Measurements from ENCODE around the gene HTR2C. TPM values are rescaled to one million over a fixed set of nuclear protein-coding genes. Genes with fewer than 3 reads are reported as not detected.
A peak's percentile ranks its signal among the peaks of the same experiment; 100 is the strongest.
"Not testable (repeated sequence)": the region's sequence is repeated elsewhere in the genome, so short reads cannot be mapped to it uniquely, and the experiment has no call there.

The HTR2C gene
- total and polyA plus RNA-seq, 4 experiments from 2014 or later: not detected

DNA sequence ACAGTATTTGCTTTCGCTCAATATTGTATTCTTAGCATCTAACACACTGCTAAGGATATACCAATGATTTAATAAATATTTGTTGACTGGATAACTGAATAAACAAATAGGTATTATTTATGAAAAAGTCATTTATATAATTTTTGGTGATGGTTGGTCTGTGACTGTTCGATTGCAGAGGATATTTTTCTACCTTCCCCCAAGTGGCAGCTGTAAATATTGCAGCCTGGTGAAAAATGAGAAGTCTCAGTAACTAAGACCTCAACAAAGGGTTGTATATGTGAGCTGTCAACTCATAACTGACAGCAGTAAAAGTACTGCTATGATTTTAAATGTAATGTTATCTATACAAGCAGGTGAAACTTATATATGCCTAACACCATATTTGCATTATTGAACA lies 36.0 kb downstream of the HTR2C start:
- Histone ChIP-seq H3K4me3 (ENCODE audit: low read length in 2 of 2) (no peak overlapping the region), H3K9me3 (ENCODE audit: control insufficient read depth in 1 of 2, low read length in 2 of 2) (no peaks in the 10 kb centered on the region), H3K27ac (ENCODE audit: low read depth, low read length) (no peak overlapping the region), H3K4me1 (ENCODE audit: insufficient read depth, low read length) (no peaks in the 10 kb centered on the region), H3K36me3 (ENCODE audit: insufficient read depth, low read length) (no peaks in the 10 kb centered on the region), H3K27me3 (ENCODE audit: insufficient read depth, low read length) (no peaks in the 10 kb centered on the region)
- Mint-ChIP-seq H3K36me3 (no peaks in the 10 kb centered on the region), H3K27me3 (no peaks in the 10 kb centered on the region), H3K9me3 (peaks cover 0 to 2% (median 0%) of the 10 kb centered on the region in 8 donors), H3K4me3 (no peak overlapping the region), H3K4me1 (no peaks in the 10 kb centered on the region), H3K27ac (no peak overlapping the region)
- intact Hi-C loops (cut with micrococcal nuclease): no loop called here
- DNase-seq: no peak
- POLR2A ChIA-PET (ENCODE audit: partially characterized antibody): no interaction called here
- CTCF ChIA-PET (ENCODE audit: partially characterized antibody): no interaction called here

DNA sequence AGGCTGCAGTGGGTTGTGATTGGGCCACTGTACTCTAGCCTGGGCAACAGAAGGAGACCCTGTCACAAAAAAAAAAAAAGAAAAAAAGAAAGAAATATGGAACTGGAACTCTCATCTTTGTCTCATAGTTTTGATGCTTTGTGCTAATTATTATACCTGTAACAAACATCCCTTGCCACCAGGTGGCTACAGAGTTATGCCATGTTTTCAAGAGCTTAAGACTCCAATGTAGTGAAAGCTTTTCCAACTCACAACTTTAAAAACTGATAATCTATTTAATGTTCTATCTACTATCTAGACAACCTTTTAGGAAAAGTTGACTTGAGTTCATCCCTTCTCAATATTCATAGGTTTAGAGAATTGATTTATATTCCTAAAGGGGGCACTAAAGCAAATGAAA lies 42.4 kb downstream of the HTR2C start:
- Mint-ChIP-seq H3K27me3 (no peaks in the 10 kb centered on the region), H3K9me3 (peaks cover 0 to 2% (median 0%) of the 10 kb centered on the region in 8 donors), H3K4me1 (no peaks in the 10 kb centered on the region), H3K27ac (no peak overlapping the region), H3K4me3 (no peak overlapping the region), H3K36me3 (no peaks in the 10 kb centered on the region)
- Histone ChIP-seq H3K4me3 (ENCODE audit: low read length in 2 of 2) (no peak overlapping the region), H3K27me3 (ENCODE audit: insufficient read depth, low read length) (no peaks in the 10 kb centered on the region), H3K27ac (ENCODE audit: low read depth, low read length) (no peak overlapping the region), H3K36me3 (ENCODE audit: insufficient read depth, low read length) (no peaks in the 10 kb centered on the region), H3K9me3 (ENCODE audit: control insufficient read depth in 1 of 2, low read length in 2 of 2) (no peaks in the 10 kb centered on the region), H3K4me1 (ENCODE audit: insufficient read depth, low read length) (no peaks in the 10 kb centered on the region)
- intact Hi-C loops (cut with micrococcal nuclease): no loop called here
- ChIA-PET CTCF (ENCODE audit: partially characterized antibody) (no interaction called here), POLR2A (ENCODE audit: partially characterized antibody) (no interaction called here)
- no peak for DNase-seq

DNA sequence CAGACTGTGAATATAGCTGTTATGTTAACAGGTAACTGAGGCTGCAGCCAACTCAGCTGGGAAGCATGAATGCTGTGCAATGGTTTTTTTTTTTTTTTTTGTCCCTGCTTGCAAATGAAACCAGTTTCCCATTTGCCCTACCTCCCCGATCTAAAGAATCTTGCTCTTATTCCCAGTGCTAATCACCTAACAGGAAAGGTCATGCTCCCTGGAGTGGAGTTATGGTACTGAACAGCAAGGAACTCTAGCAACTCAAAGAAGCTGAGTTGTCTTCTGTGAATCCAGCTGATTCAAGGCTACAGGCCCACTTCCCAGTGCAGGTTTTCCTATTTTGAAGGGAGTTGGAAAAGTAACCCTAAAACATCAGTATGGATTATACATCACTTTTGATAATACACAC lies 52.1 kb downstream of the HTR2C start:
- Histone ChIP-seq H3K36me3 (ENCODE audit: insufficient read depth, low read length) (no peaks in the 10 kb centered on the region), H3K27ac (ENCODE audit: low read depth, low read length) (no peak overlapping the region), H3K4me3 (ENCODE audit: low read length in 2 of 2) (no peak overlapping the region), H3K27me3 (ENCODE audit: insufficient read depth, low read length) (no peaks in the 10 kb centered on the region), H3K4me1 (ENCODE audit: insufficient read depth, low read length) (no peaks in the 10 kb centered on the region), H3K9me3 (ENCODE audit: control insufficient read depth in 1 of 2, low read length in 2 of 2) (no peaks in the 10 kb centered on the region)
- H3K27me3 Mint-ChIP-seq: no peaks in the 10 kb centered on the region
- no peak overlapping the region for H3K4me3 Mint-ChIP-seq
- no peaks in the 10 kb centered on the region for H3K36me3 Mint-ChIP-seq
- CTCF ChIA-PET (ENCODE audit: partially characterized antibody): no interaction called here
- H3K9me3 Mint-ChIP-seq: no peaks in the 10 kb centered on the region
- H3K27ac Mint-ChIP-seq: no peak overlapping the region
- intact Hi-C loops (cut with micrococcal nuclease): no loop called here
- no peaks in the 10 kb centered on the region for H3K4me1 Mint-ChIP-seq
- POLR2A ChIA-PET (ENCODE audit: partially characterized antibody): no interaction called here
- DNase-seq: no peak

DNA sequence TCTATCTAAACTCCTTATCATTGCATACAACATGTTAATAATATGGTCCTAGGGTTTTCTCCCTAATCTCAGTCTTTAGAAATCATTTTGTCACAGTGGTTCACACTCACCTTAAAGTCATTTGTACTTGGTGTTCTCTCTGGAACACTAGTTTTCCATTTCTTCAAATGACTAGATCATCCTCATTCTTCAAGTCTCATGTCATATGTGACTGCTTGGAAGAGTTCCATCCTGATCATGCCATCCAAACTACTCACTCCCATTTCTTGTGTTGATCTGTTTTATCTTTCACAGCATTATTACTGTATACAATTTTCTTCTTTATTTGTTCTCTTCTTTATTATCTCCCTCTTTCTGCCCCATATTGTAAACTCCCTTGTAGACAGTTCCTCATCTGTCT lies 66.5 kb downstream of the HTR2C start:
- ChIA-PET POLR2A (ENCODE audit: partially characterized antibody) (no interaction called here), CTCF (ENCODE audit: partially characterized antibody) (no interaction called here)
- Mint-ChIP-seq H3K4me3 (peak overlapping the region in 1 of 8 donors; percentile 49), H3K27me3 (no peaks in the 10 kb centered on the region), H3K27ac (no peak overlapping the region), H3K36me3 (no peaks in the 10 kb centered on the region), H3K9me3 (peaks cover 0 to 2% (median 0%) of the 10 kb centered on the region in 8 donors), H3K4me1 (no peaks in the 10 kb centered on the region)
- Histone ChIP-seq H3K4me1 (ENCODE audit: insufficient read depth, low read length) (no peaks in the 10 kb centered on the region), H3K27me3 (ENCODE audit: insufficient read depth, low read length) (no peaks in the 10 kb centered on the region), H3K4me3 (ENCODE audit: low read length in 2 of 2) (no peak overlapping the region), H3K36me3 (ENCODE audit: insufficient read depth, low read length) (no peaks in the 10 kb centered on the region), H3K27ac (ENCODE audit: low read depth, low read length) (no peak overlapping the region), H3K9me3 (ENCODE audit: control insufficient read depth in 1 of 2, low read length in 2 of 2) (no peaks in the 10 kb centered on the region)
- intact Hi-C loops (cut with micrococcal nuclease): no loop called here
- no peak for DNase-seq

DNA sequence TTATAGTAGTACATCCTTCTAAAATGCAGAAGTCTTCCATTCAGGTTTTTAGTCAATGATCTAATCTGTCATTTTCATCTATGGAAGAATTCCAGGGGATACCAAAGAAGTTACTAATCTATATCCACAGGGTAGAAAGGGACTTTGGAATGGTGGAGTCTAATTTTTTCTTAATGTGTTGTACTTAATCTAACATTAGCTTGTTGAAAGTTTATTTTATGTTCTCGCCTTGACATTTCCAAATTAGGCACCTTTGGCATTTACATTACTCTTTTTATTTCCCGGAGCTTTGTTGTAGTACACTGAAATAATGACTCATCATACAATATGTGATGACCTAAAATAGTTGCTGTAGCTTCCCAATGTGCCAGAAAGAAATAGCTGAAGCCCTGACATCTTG lies 91.5 kb downstream of the HTR2C start:
- Histone ChIP-seq H3K36me3 (ENCODE audit: insufficient read depth, low read length) (no peaks in the 10 kb centered on the region), H3K9me3 (ENCODE audit: control insufficient read depth in 1 of 2, low read length in 2 of 2) (no peaks in the 10 kb centered on the region), H3K27ac (ENCODE audit: low read depth, low read length) (no peak overlapping the region), H3K27me3 (ENCODE audit: insufficient read depth, low read length) (no peaks in the 10 kb centered on the region), H3K4me3 (ENCODE audit: low read length in 2 of 2) (no peak overlapping the region), H3K4me1 (ENCODE audit: insufficient read depth, low read length) (no peaks in the 10 kb centered on the region)
- DNase-seq: no peak
- Mint-ChIP-seq H3K36me3 (no peaks in the 10 kb centered on the region), H3K9me3 (peaks cover 0 to 2% (median 0%) of the 10 kb centered on the region in 8 donors), H3K4me1 (no peaks in the 10 kb centered on the region), H3K27ac (no peak overlapping the region), H3K4me3 (no peak overlapping the region), H3K27me3 (no peaks in the 10 kb centered on the region)
- intact Hi-C loops (cut with micrococcal nuclease): no loop called here
- CTCF ChIA-PET (ENCODE audit: partially characterized antibody): interaction anchor here (1.2 kb wide), 1 partner anchor 8 kb away, joined by 3 read pairs; no protein-coding TSS in a partner anchor
- POLR2A ChIA-PET (ENCODE audit: partially characterized antibody): no interaction called here

DNA sequence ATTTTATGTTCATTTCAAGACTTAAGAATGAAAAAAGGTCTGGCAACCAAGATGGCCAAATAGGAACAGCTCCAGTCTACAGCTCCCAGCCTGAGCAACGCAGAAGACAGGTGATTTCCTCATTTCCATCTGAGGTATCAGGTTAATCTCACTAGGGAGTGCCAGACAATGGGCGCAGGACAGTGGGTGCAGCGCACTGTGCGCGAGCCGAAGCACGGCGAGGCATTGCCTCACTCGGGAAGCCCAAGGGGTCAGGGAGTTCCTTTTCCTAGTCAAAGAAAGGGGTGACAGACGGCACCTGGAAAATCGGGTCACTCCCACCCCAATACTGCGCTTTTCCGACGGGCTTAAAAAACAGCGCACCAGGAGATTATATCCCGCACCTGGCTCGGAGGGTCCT lies 116.6 kb downstream of the HTR2C start:
- H3K36me3 ChIP-seq (ENCODE audit: insufficient read depth, low read length); H3K4me1 Mint-ChIP-seq; H3K4me3 ChIP-seq (ENCODE audit: low read length in 2 of 2); H3K9me3 Mint-ChIP-seq; H3K27ac Mint-ChIP-seq; H3K36me3 Mint-ChIP-seq; DNase-seq; CTCF ChIA-PET (ENCODE audit: partially characterized antibody); POLR2A ChIA-PET (ENCODE audit: partially characterized antibody); H3K4me1 ChIP-seq (ENCODE audit: insufficient read depth, low read length); H3K27me3 Mint-ChIP-seq; H3K27me3 ChIP-seq (ENCODE audit: insufficient read depth, low read length); H3K4me3 Mint-ChIP-seq; H3K27ac ChIP-seq (ENCODE audit: low read depth, low read length); intact Hi-C loops (cut with micrococcal nuclease); H3K9me3 ChIP-seq (ENCODE audit: control insufficient read depth in 1 of 2, low read length in 2 of 2): not testable (repeated sequence)

DNA sequence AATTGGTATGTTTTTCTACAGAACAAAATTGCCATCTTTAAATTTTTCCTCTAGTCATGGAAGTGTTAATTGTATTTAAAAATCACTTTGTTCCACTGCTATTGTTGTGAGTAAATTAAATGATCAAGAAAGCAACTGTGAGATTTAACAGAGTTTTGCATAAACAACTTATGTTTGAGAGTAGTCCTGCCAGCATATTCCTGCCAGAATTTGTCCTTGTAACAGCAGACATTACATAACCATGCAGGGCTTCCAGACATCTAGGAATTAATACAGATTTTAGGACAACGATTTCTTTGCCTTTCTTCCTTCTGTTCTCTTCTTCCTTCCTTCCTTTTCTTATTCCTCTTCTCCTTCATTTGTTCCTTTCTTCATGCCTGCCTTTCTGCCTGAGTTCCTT lies 125.5 kb downstream of the HTR2C start:
- ChIA-PET POLR2A (ENCODE audit: partially characterized antibody) (no interaction called here), CTCF (ENCODE audit: partially characterized antibody) (no interaction called here)
- Histone ChIP-seq H3K27me3 (ENCODE audit: insufficient read depth, low read length) (no peaks in the 10 kb centered on the region), H3K36me3 (ENCODE audit: insufficient read depth, low read length) (no peaks in the 10 kb centered on the region), H3K4me3 (ENCODE audit: low read length in 2 of 2) (no peak overlapping the region), H3K4me1 (ENCODE audit: insufficient read depth, low read length) (no peaks in the 10 kb centered on the region), H3K27ac (ENCODE audit: low read depth, low read length) (no peak overlapping the region), H3K9me3 (ENCODE audit: control insufficient read depth in 1 of 2, low read length in 2 of 2) (no peaks in the 10 kb centered on the region)
- no peaks in the 10 kb centered on the region for H3K9me3 Mint-ChIP-seq
- no peak overlapping the region for H3K4me3 Mint-ChIP-seq
- H3K4me1 Mint-ChIP-seq: no peaks in the 10 kb centered on the region
- intact Hi-C loops (cut with micrococcal nuclease): no loop called here
- DNase-seq: no peak
- H3K27me3 Mint-ChIP-seq: no peaks in the 10 kb centered on the region
- no peaks in the 10 kb centered on the region for H3K36me3 Mint-ChIP-seq
- no peak overlapping the region for H3K27ac Mint-ChIP-seq

DNA sequence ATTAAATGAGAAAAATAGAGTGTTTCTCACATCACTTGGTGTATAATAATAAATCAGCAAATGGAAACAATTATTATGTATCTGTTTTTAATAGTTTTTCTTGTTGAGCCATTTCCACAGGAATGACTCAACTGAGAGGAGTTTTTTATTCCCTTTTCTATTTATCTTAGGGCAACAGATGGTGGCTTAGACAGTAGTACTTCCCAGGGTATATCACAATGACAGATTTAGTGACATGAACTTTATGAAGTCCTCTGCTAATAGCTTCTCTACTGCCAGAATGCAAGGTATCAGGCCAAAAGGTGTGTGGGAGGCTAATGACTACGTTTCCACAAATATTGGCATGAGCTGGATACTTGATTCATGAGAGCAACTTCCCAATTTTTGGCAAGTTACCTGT lies 126.7 kb downstream of the HTR2C start:
- H3K36me3 ChIP-seq (ENCODE audit: insufficient read depth, low read length): no peaks in the 10 kb centered on the region
- intact Hi-C loops (cut with micrococcal nuclease): no loop called here
- no peak for DNase-seq
- Mint-ChIP-seq H3K4me1 (no peaks in the 10 kb centered on the region), H3K36me3 (no peaks in the 10 kb centered on the region), H3K27me3 (no peaks in the 10 kb centered on the region), H3K9me3 (no peaks in the 10 kb centered on the region), H3K27ac (no peak overlapping the region), H3K4me3 (no peak overlapping the region)
- H3K4me3 ChIP-seq (ENCODE audit: low read length in 2 of 2): no peak overlapping the region
- no peak overlapping the region for H3K27ac ChIP-seq (ENCODE audit: low read depth, low read length)
- ChIA-PET CTCF (ENCODE audit: partially characterized antibody) (no interaction called here), POLR2A (ENCODE audit: partially characterized antibody) (no interaction called here)
- no peaks in the 10 kb centered on the region for H3K4me1 ChIP-seq (ENCODE audit: insufficient read depth, low read length)
- H3K9me3 ChIP-seq (ENCODE audit: control insufficient read depth in 1 of 2, low read length in 2 of 2): no peaks in the 10 kb centered on the region
- no peaks in the 10 kb centered on the region for H3K27me3 ChIP-seq (ENCODE audit: insufficient read depth, low read length)

All from CD4-positive, alpha-beta memory T cell (primary cell).